ENCODE data around the gene MACROD2.
"Not testable (repeated sequence)": the region's sequence is repeated elsewhere in the genome, so short reads cannot be mapped to it uniquely, and the experiment has no call there.

The MACROD2 gene

GRCh38 chr20:15154070-15154469 is 1158.8 kb downstream of the MACROD2 start:
- DNase-seq = no peak

- DNase-seq = no peak
Measured at GRCh38 chr20:15155848-15156401, 1160.6 kb downstream of the MACROD2 start.

- DNase-seq = no peak
Measured at GRCh38 chr20:15158533-15158932, 1163.2 kb downstream of the MACROD2 start.

GRCh38 chr20:15162079-15162647 is 1166.8 kb downstream of the MACROD2 start:
- DNase-seq = no peak

GRCh38 chr20:15163632-15164031 is 1168.3 kb downstream of the MACROD2 start:
- no peak for DNase-seq

- no peak for DNase-seq
Measured at GRCh38 chr20:15164726-15165125, 1169.4 kb downstream of the MACROD2 start.

- DNase-seq = no peak
Measured at GRCh38 chr20:15166744-15167143, 1171.4 kb downstream of the MACROD2 start.

- DNase-seq = no peak
Measured at GRCh38 chr20:15171016-15171415, 1175.7 kb downstream of the MACROD2 start.

- DNase-seq = no peak
Measured at GRCh38 chr20:15176929-15177328, 1181.6 kb downstream of the MACROD2 start.

GRCh38 chr20:15178581-15178980 is 1183.3 kb downstream of the MACROD2 start:
- no peak for DNase-seq

- no peak for DNase-seq
Measured at GRCh38 chr20:15179381-15179780, 1184.1 kb downstream of the MACROD2 start.

- DNase-seq = no peak
Measured at GRCh38 chr20:15179781-15180180, 1184.5 kb downstream of the MACROD2 start.

GRCh38 chr20:15185322-15185721 is 1190.0 kb downstream of the MACROD2 start:
- no peak for DNase-seq

- no peak for DNase-seq
Measured at GRCh38 chr20:15185913-15186312, 1190.6 kb downstream of the MACROD2 start.

GRCh38 chr20:15187612-15188011 is 1192.3 kb downstream of the MACROD2 start:
- no peak for DNase-seq

- no peak for DNase-seq
Measured at GRCh38 chr20:15188415-15188814, 1193.1 kb downstream of the MACROD2 start.

- no peak for DNase-seq
Measured at GRCh38 chr20:15191082-15191723, 1195.9 kb downstream of the MACROD2 start.

- DNase-seq = no peak
Measured at GRCh38 chr20:15195378-15195777, 1200.1 kb downstream of the MACROD2 start.

GRCh38 chr20:15196547-15197255 is 1201.4 kb downstream of the MACROD2 start:
- DNase-seq = no peak

- not testable (repeated sequence) for DNase-seq
Measured at GRCh38 chr20:15198017-15198416, 1202.7 kb downstream of the MACROD2 start.

GRCh38 chr20:15199698-15200097 is 1204.4 kb downstream of the MACROD2 start:
- DNase-seq = no peak

GRCh38 chr20:15200147-15200565 is 1204.8 kb downstream of the MACROD2 start:
- DNase-seq = no peak

- DNase-seq = no peak
Measured at GRCh38 chr20:15201602-15202001, 1206.3 kb downstream of the MACROD2 start.

- no peak for DNase-seq
Measured at GRCh38 chr20:15204234-15204633, 1208.9 kb downstream of the MACROD2 start.

Data from hematopoietic multipotent progenitor cell treated with erythropoietin and hydrocortisone succinate and interleukin-3 and kit ligand, for 6 days (in vitro differentiated cells).